HG02870 (cell line): ENCODE data around the gene CLTCL1.
"Not testable (repeated sequence)": the region's sequence is repeated elsewhere in the genome, so short reads cannot be mapped to it uniquely, and the experiment has no call there.

Source experiments
- ATAC-seq: cut with Tn5 transposase; IDR thresholded peaks from one replicate; pipeline ENCODE4 v1.9.1; 2021; ENCODE audit warnings: mild to moderate bottlenecking, moderate library complexity; ENCODE audit not compliant: unreplicated experiment

The CLTCL1 gene

GRCh38 chr22:19291580-19292457 is at the start of gene CLTCL1:
Gene CLTCL1, minus strand, starts transcription at chr22:19291719. Its CDS starts 78 bp downstream, at chr22:19291641.
- ATAC-seq: no peak

DNA sequence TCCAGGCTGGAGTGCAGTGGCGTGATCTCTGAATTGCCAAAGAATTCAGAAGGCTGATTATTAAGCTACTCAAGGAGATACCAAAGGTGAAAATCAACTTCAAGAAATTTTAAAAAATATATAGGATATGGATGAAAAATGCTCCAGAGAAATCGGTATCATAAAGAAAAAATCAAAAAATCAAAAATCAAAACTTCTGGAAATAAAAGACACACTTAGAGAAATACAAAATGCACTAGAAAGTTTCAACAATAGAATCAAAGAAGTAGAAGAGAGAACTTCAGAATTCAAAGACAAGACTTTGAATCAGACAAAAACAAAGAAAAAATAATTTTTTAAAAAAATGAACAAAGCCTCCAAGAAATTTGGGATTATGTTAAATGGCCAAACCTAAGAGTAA is 45.6 kb upstream of the CLTCL1 start:
- ATAC-seq: no peak

- no peak for ATAC-seq
Observed at GRCh38 chr22:19336133-19337075, 44.9 kb upstream of the CLTCL1 start.

GRCh38 chr22:19331975-19332374 is 40.5 kb upstream of the CLTCL1 start:
- no peak for ATAC-seq

DNA sequence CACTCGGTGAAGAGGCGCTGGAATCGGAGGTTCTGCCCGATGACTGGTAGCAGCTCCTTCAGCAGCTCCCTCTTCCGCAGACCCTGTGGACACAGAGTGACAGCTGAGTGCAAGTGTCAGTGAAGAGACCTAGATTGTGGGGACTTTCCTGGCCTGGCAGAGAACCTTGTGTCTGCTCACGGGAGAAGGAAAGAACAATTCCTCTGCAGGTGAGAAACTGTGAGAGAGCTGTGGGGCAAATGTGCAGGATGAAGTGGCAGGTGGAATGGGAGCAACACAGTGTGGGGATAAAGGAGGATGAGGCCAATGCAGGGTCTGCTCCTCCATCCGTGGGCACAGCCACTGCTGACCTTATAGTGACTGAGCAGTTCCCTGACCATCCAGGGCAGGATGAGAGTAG is 40.0 kb upstream of the CLTCL1 start:
- ATAC-seq: no peak

- no peak for ATAC-seq
Observed at GRCh38 chr22:19330865-19331418, 39.4 kb upstream of the CLTCL1 start.

DNA sequence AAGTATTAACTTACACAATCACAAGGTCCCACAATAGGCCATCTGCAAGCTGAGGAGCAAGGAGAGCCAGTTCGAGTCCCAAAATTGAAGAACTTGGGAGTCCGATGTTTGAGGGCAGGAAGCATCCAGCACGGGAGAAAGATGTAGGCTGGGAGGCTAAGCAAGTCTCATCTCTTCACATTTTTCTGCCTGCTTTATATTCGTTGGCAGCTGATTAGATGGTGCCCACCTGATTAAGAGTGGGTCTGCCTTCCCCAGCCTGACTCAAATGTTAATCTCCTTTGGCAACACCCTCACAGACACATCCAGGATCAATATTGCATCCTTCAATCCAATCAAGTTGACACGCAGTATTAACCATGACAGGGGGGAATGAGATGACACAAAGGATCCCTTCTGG is 38.7 kb upstream of the CLTCL1 start:
- not testable (repeated sequence) for ATAC-seq

- no peak for ATAC-seq
Observed at GRCh38 chr22:19329454-19329853, 37.9 kb upstream of the CLTCL1 start.

- ATAC-seq: no peak
Observed at GRCh38 chr22:19325296-19325948, 33.9 kb upstream of the CLTCL1 start.

GRCh38 chr22:19323420-19323819 is 31.9 kb upstream of the CLTCL1 start:
- ATAC-seq: not testable (repeated sequence)

- no peak for ATAC-seq
Observed at GRCh38 chr22:19321757-19322156, 30.2 kb upstream of the CLTCL1 start.

DNA sequence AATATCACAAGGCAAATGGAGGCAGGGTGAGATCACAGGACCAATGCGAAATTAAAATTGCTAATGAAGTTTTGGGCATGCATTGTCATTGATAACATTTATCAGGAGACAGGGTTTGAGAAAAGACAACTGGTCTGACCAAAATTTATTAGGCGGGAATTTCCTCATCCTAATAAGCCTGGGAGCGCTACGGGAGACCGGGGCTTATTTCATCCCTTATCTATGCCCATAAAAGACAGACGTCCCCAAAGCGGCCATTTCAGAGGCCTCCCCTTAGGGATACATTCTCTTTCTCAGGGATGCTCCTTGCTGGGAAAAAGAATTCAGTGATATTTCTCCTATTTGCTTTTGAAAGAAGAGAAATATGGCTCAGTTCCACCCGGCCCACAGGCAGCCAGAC is 28.6 kb upstream of the CLTCL1 start:
- ATAC-seq: not testable (repeated sequence)

- ATAC-seq: no peak
Observed at GRCh38 chr22:19319281-19319680, 27.8 kb upstream of the CLTCL1 start.

DNA sequence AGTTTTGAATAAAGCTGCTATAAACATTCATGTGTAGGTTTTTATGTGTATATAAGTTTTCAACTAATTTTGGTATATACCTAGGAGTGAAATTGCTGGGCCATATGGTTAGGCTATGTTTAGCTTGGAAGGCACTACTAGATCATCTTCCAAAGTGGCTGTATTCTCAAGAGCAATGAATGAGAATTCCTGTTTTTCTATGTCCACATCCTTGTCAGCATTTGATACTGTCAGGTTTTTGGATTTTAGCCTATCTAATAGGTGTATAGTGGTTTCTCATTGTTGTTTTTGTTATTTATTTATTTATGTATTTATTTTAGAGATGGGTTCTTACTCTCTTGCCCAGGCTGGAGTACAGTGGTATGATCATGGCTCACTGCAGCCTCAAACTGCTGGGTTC is 26.3 kb upstream of the CLTCL1 start:
- ATAC-seq: no peak

GRCh38 chr22:19307872-19308271 is 16.4 kb upstream of the CLTCL1 start:
- no peak for ATAC-seq

- ATAC-seq: not testable (repeated sequence)
Observed at GRCh38 chr22:19306535-19306934, 15.0 kb upstream of the CLTCL1 start.

DNA sequence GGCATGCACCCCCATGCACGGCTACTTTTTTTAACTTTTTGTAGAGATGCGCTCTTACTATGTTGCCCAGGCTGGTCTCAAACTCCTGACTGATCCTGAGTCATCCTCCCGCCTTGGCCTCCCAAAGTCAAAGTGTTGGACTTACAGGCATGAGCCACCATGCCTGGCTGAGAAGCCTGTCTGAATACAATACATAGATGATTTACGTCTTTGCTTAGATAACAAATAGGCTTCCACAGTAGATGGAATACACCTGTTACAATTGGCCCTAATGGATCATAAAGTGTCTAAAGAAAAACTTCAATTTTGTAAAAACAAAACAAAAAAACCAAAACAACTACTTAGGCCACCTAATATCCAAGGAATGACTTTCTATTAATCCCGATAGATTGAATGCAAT is 13.0 kb upstream of the CLTCL1 start:
- no peak for ATAC-seq

DNA sequence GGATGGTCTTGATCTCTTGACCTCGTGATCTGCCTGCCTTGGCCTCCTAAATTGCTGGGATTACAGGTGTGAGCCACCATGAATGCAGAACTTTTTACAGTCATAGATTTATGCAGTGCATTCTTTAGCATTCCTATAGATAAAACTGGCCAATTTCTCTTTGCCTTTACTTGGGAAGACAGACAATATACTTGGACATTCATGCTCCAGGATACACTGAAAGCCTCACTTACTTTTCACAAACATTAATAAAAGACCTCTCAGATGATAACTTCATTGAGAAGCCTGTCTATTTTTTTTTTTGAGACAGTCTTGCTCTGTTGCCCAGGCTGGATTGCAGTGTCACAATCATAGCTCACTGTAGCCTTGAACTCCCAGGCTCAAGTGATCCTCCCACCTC is 12.3 kb upstream of the CLTCL1 start:
- no peak for ATAC-seq

GRCh38 chr22:19295733-19296132 is 4.2 kb upstream of the CLTCL1 start:
- ATAC-seq: no peak

GRCh38 chr22:19292458-19293230 is 1.1 kb upstream of the CLTCL1 start:
- ATAC-seq: no peak
